NCI-H69 (cell line): Measurements from ENCODE around the gene COMMD3.

Source experiments
- DNase-seq: peaks from one replicate; lab custom pipeline; 2025; lab: John Stamatoyannopoulos, UW

Gene COMMD3

GRCh38 chr10:22319980-22320558 is 3.9 kb downstream of the COMMD3 start:
- no peak for DNase-seq

- peak; percentile 86 for DNase-seq
These were observed 4.5 kb downstream of the COMMD3 start, which contains the start of gene BMI1 for GRCh38 chr10:22320591-22321155. Gene BMI1 (plus strand): TSS chr10:22321099. CDS start chr10:22326450, 5,351 bp downstream.

GRCh38 chr10:22321156-22321923 is 5.2 kb downstream of the COMMD3 start:
- DNase-seq, result peak; percentile 78

GRCh38 chr10:22321924-22322640 is 5.9 kb downstream of the COMMD3 start:
- DNase-seq, result peak; percentile 39

GRCh38 chr10:22322641-22323160 is 6.5 kb downstream of the COMMD3 start:
- no peak for DNase-seq

GRCh38 chr10:22323538-22324305 is 7.5 kb downstream of the COMMD3 start:
- DNase-seq, result no peak

- no peak for DNase-seq
These were observed 8.2 kb downstream of the COMMD3 start for GRCh38 chr10:22324413-22324812.

- no peak for DNase-seq
These were observed 8.7 kb downstream of the COMMD3 start for GRCh38 chr10:22324893-22325271.

GRCh38 chr10:22325272-22326144 is 9.3 kb downstream of the COMMD3 start:
- peak; percentile 86 for DNase-seq

GRCh38 chr10:22326145-22326702 is 10.0 kb downstream of the COMMD3 start:
- DNase-seq, result peak; percentile 32

- no peak for DNase-seq
These were observed 13.0 kb downstream of the COMMD3 start for GRCh38 chr10:22329150-22329549.

- DNase-seq, result no peak
These were observed 16.0 kb downstream of the COMMD3 start for GRCh38 chr10:22332116-22332692.

GRCh38 chr10:22333167-22333974 is 17.2 kb downstream of the COMMD3 start:
- DNase-seq, result no peak

- DNase-seq, result no peak
These were observed 17.7 kb downstream of the COMMD3 start for GRCh38 chr10:22333975-22334282.

- DNase-seq, result no peak
These were observed 18.4 kb downstream of the COMMD3 start for GRCh38 chr10:22334414-22335172.

- no peak for DNase-seq
These were observed 19.2 kb downstream of the COMMD3 start for GRCh38 chr10:22335173-22335933.

- DNase-seq, result no peak
These were observed 22.2 kb downstream of the COMMD3 start for GRCh38 chr10:22338185-22338900.
